DMS 273 (cell line): ENCODE measurements around the gene KIF13A.
"Not testable (repeated sequence)": the region's sequence is repeated elsewhere in the genome, so short reads cannot be mapped to it uniquely, and the experiment has no call there.

Experiments
- DNase-seq: peaks from one replicate; lab custom pipeline; 2025; ENCODE audit not compliant: unreplicated experiment; lab: John Stamatoyannopoulos, UW

KIF13A gene

GRCh38 chr6:17851720-17852161 lies 135.7 kb downstream of the KIF13A start:
- DNase-seq: no peak

DNA sequence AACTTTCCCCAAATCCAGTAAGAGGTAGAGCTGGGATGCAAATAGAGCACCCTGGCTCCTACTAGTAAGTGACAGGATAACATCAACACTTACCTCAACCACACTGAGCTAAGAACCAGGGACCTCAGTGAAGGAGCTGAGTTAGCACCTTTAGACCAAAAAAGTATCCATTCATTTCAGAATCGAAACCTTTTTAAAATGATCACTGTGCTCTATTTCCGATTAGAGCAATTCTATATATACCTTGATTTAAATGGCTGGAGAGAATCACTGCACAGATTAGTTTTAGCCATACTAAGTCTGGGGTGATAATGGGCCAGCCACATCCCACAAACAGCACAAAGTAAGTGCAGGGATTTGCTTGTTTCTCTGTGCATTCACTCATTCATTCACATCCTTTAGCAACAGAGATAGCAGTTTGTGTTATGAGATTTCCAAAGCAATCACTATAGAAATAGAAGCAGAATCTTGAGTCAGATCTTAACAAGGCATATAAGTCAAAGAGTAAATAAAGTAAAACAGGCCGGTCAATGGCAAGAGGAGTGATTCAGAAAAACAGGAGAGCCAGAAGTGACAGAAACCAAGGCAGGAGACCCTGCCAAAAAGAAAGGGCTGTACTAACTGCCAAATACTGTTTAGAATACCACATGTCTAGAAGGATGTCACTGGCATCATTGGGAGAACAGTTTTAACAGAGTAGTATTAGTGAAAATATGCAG lies 136.3 kb downstream of the KIF13A start:
- DNase-seq: no peak

DNA sequence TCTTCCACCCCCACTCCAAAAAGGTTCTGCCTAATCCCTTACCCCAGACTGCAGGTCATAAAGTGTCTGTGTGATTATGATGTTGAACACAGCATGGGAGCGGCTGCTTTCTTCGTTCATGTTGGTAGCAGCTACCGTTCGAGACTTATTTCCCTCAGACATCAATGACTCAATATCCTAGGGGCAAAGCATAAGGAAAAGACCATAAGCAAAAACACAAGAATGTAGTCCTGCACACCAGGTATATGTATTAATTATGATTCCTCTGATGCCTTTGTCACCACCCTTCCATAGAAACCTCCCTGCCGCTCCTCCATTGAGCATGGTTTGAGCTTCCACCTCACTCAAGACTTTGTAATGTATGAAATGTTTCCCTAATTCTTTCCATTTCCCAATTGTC lies 137.2 kb downstream of the KIF13A start:
- DNase-seq: no peak

DNA sequence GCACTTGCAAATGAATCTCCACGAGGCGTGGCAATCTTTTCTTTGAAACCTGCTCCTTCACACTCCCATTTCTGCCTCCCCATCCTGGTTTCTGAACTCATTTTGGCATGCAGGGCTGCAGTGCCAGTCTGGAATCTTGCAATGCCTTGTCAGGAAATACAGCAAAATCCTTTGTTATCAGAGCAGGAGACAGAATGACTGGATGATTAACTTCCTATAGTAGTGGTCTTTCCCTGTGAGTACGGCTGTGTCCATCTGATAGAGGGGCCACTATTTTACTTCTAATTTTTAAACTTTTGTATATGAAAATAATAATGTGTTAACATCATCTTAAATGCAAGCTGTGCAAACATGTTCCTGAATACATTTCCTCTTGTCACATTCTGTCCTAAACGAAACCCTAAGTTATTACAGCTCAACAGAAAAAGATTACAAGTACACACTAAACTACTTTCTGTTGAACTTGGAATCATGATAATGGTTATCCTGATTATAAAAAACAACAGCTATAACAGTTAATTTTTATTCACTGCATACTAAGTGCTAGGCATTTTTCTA lies 140.2 kb downstream of the KIF13A start:
- no peak for DNase-seq

- DNase-seq: no peak
Observed at GRCh38 chr6:17846762-17847161, 140.7 kb downstream of the KIF13A start.

DNA sequence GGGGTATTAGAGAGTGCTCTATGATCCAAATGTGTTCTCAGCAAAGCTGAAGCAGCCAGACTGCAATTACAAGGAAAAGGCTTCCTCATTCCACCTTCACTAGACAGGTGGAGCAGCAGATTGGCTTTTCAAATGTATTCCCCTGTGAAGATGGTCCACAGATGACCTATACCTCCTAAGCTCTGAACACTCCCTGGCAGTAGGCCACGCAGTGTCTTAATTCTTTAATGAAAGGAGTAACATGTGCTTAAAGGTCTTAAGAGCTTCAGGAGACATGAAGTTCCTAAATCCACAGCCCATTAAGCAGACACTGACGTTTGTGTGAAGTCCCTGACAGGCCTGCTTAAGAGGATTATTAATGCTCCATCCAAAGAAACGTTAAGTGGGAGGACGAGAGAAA lies 141.8 kb downstream of the KIF13A start:
- DNase-seq: peak; percentile 54

- not testable (repeated sequence) for DNase-seq
Observed at GRCh38 chr6:17844967-17845366, 142.5 kb downstream of the KIF13A start.

GRCh38 chr6:17842934-17843821 lies 144.3 kb downstream of the KIF13A start:
- no peak for DNase-seq

DNA sequence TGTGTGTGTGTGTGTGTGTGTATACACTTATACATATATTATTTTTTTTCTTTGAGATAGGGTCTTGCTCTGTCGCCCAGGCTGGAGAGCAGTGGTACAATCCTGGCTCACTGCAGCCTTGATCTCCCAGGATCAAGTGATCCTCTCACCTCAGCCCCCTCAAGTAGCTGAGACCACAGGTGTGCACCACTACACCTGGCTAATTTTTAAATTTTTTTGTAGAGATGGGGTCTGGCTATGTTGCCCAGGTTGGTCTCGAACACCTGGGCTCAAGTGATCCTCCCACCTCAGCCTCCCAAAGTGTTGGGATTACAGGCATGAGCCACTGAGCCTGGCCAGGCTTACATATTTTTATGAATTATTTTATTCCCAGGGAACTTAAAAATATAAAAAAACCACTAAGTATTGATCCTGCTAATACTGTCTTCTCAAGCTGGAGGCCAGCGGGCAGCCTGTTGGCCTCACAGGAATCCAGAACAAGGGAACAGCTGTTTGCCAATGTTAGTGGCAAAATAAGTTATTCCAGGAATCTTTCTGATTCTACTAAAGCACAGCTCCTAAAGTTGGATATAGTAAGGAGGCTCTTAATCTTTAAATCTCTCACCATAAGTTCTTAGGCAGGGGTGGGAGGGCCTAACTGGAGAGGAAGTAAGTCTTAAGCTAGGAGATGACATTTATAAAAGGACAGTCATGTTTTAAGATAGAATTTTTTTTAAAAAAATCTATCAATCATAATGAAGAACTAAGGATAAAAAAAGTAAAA lies 145.2 kb downstream of the KIF13A start:
- DNase-seq: no peak

DNA sequence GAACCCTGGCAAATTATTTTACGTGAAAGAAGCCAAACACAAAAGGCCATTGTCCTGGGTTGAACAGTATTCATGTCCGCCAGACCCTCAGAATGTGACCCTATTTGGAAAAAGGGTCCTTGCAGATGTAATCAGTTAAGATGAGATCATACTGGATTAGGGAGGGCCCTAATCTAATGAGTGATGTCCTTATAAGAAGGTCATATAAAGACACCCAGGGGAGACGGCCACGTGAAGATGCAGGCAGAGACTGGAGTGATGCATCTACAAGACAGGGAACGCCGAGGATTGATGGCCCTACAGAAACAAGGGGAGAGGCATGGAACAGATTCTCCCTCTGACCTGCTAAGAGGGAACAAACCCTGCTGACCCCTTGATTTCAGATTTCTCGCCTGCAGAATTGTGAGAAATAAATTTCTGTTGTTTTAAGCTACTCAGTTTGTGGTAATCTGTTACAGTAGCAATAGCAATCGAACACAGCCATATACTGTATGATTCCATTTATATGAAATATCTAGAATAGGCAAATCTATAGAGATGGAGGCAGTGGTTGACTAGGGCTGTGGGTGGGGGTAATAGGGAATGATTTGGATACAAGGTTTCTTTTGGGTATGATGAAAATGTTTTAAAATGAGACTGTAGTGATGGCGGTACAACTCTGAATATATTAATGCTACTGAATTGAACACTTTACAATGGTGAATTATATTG lies 147.8 kb downstream of the KIF13A start:
- DNase-seq: no peak

GRCh38 chr6:17836293-17836692 lies 151.1 kb downstream of the KIF13A start:
- DNase-seq: no peak

GRCh38 chr6:17835784-17836183 lies 151.7 kb downstream of the KIF13A start:
- DNase-seq: no peak

- no peak for DNase-seq
Observed at GRCh38 chr6:17831135-17831534, 156.3 kb downstream of the KIF13A start.

DNA sequence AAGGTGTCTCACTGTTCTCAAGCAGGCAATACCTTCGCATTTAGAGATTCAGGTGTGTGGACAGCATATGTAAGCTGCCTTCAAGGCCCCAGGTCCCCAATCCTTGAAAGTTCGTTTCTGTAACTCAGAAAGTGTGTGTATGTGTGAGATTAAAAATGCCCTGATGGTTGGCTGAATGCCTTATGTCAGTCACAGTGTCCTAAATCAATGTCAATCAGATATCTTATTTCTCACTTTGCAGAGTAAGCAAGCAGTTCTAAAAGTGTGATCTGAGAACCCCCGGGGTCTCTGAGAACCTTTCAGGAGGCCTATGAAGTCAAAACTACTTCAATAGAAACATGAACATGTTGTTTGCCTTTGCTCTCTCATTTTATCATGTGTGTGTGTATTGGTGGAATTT lies 157.5 kb downstream of the KIF13A start:
- no peak for DNase-seq

GRCh38 chr6:17828149-17828548 lies 159.3 kb downstream of the KIF13A start:
- no peak for DNase-seq

- no peak for DNase-seq
Observed at GRCh38 chr6:17826301-17826700, 161.1 kb downstream of the KIF13A start.

DNA sequence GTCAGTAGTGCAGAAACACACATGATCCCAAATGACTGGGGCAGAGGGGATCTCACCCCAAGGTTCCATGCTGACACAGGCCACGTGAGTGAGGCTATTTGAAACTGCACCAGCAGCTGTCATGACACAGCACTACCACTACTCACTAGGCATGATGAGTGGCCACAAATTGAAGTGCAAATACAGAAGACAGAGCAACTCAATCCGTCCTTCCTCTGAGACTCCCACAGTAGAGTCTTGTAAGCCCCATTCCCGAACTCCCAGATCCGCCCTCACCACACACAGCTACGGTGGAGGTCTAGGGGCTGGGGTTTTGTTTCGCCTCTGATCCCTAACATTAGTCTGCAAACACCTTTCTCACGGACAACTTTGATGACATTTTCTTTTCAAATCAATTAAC lies 167.4 kb downstream of the KIF13A start:
- DNase-seq: peak; percentile 60

GRCh38 chr6:17817763-17818162 lies 169.7 kb downstream of the KIF13A start:
- no peak for DNase-seq

GRCh38 chr6:17816921-17817611 lies 170.4 kb downstream of the KIF13A start:
- DNase-seq: peak; percentile 31

DNA sequence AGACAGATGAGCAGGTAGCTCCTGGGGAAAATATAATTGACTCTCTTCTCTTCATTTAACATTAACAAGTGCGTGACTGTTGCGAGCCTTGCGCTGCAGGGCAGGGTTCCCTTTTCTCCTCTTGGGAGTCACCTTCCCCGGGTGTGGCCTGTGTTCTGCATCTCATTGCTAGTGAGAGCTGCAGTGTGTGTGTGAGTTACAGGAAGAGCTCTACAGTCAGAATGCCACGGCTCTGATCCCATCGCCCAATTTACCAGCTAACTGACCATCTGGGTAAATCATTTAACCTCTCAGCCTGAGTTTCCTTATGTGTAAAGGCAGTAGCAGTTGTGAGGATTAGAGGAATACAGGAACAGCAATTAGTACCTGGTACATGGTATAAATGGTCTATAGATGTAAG lies 173.9 kb downstream of the KIF13A start:
- DNase-seq: no peak
